Body of pancreas (tissue), 4 donors: ENCODE data around the gene ZBTB37. TPM values are rescaled to one million over a fixed set of nuclear protein-coding genes. Genes with fewer than 3 reads are reported as not detected.
A peak's percentile ranks its signal among the peaks of the same experiment; 100 is the strongest.

Experiments used
- ATAC-seq: fragments of 150-250 bp; one replicate; pipeline ENCODE4 v1.9.1; 2016
- DNase-seq, 4 donors: peaks; one replicate each; pipeline ENCODE4 v3.0.0-alpha.2; 2019
- H3K27ac ChIP-seq, 4 donors: fragments of 200-600 bp; sonication (generic); 1 replicate in 3 of 4; 2 replicates in 1 of 4; pipeline versions ENCODE4 v1.5.1 to v1.6.1; 2016 to 2019; ENCODE audit warnings: mild to moderate bottlenecking in 1 of 4, mixed read lengths in 1 of 4, moderate library complexity in 1 of 4
- H3K27me3 ChIP-seq, 2 donors: fragments of 200-600 bp; sonication (generic); one replicate each; pipeline ENCODE4 v1.6.0; 2016; ENCODE audit warnings: mild to moderate bottlenecking in 1 of 2
- H3K36me3 ChIP-seq, 2 donors: fragments of 200-600 bp; sonication (generic); replicated peaks in 1 of 2; 2 replicates each; pipeline ENCODE4 v1.5.1; 2016; ENCODE audit warnings: low read depth in 2 of 2; ENCODE audit not compliant: insufficient read depth in 1 of 2
- H3K4me1 ChIP-seq: fragments of 200-600 bp; sonication (generic); one replicate; pipeline ENCODE4 v1.6.0; 2016
- H3K4me3 ChIP-seq, 2 donors: fragments of 200-600 bp; sonication (generic); 1 replicate in 1 of 2; 2 replicates in 1 of 2; pipeline ENCODE4 v1.5.1; 2016 to 2019
- H3K9me3 ChIP-seq, 3 donors: fragments of 200-600 bp; sonication (generic); 1 replicate in 2 of 3; 2 replicates in 1 of 3; pipeline ENCODE4 v1.5.1; 2016
- POLR2A ChIP-seq, 3 donors: fragments of 450-650 bp; IDR thresholded peaks; one replicate each; pipeline ENCODE4 v1.6.1; 2016; ENCODE audit warnings: antibody characterized with exemption in 3 of 3, mild to moderate bottlenecking in 2 of 3
- WGBS, 2 donors: methylation state at CpG; one replicate each; pipeline ENCODE4 v1.1.5; 2017; 5-methylcytosine and 5-hydroxymethylcytosine counted together
- intact Hi-C: fragments of 100-400 bp; cut with DNase I; formaldehyde crosslinking; loops from one replicate; pipeline ENCODE4 v1.15.1; 2023
- total RNA-seq, 2 donors: library from RNA; depleted of rRNA; stranded (reverse); fragments of >200 nt; gene quantifications; one replicate each; pipeline ENCODE4 v1.1.0, GENCODE V29; 2016
- TF ChIP-seq, protein P1 (sequence below), 7 experiments: fragments of 450-650 bp in 4 of 7; fragments of 200-600 bp in 3 of 7; sonication (generic) in 3 of 7; IDR thresholded peaks; one replicate each; pipeline ENCODE4 v1.5.1; 2016 to 2019; ENCODE audit warnings: antibody characterized with exemption in 7 of 7

ZBTB37 gene
- total RNA-seq, 2 donors from 2014 or later = 6.2 to 6.6 TPM

DNA sequence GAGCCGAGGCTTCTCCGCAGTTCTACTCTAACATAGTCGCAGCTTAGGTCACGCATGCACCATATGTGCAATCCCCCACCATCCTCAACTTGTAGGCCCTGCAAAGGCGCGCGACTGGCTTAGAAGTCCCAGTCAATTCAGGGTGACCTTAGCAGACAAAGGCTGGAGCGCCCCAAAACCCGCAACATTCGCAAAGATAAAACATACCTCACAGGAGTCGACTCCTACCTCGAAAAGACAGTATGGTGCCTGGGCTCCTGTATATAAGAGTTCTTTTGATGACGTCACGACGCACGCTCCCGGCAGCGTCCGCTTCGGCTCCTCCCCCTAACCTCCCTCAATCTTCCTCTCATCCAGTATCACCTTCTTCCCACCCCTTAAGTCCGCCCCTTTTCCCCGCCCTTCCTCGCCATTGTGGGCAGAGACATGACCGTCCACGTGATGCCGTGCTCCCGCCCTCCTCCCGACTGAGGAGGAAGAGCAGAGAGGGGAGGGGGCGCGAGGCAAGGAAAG is 371 bp upstream of the ZBTB37 start, which contains the start of gene GAS5:
Gene GAS5 (minus strand): TSS at position 237 of the 513 bp plus-strand sequence.
- H3K9me3 ChIP-seq = no peaks in the 10 kb centered on the region
- ATAC-seq = peak; percentile 90
- peaks cover 0 to 11% of the 10 kb centered on the region in 2 donors for H3K36me3 ChIP-seq
- H3K4me1 ChIP-seq = peaks cover 61% of the 10 kb centered on the region
- TF ChIP-seq, protein P1, sequence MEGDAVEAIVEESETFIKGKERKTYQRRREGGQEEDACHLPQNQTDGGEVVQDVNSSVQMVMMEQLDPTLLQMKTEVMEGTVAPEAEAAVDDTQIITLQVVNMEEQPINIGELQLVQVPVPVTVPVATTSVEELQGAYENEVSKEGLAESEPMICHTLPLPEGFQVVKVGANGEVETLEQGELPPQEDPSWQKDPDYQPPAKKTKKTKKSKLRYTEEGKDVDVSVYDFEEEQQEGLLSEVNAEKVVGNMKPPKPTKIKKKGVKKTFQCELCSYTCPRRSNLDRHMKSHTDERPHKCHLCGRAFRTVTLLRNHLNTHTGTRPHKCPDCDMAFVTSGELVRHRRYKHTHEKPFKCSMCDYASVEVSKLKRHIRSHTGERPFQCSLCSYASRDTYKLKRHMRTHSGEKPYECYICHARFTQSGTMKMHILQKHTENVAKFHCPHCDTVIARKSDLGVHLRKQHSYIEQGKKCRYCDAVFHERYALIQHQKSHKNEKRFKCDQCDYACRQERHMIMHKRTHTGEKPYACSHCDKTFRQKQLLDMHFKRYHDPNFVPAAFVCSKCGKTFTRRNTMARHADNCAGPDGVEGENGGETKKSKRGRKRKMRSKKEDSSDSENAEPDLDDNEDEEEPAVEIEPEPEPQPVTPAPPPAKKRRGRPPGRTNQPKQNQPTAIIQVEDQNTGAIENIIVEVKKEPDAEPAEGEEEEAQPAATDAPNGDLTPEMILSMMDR (IDR thresholded peaks at IDR 0.05) = peak in 2 of 7 experiments; percentile 5 to 15
- TF ChIP-seq POLR2A (IDR thresholded peaks at IDR 0.05) = peak; percentile 95 to 100 (median 100)
- no peaks in the 10 kb centered on the region for H3K27me3 ChIP-seq
- H3K4me3 ChIP-seq = peak within 1 kb of the TSS; percentile 77 to 88
- peak; percentile 99 to 100 (median 100) for DNase-seq
- H3K27ac ChIP-seq = peak within 1 kb of the TSS; percentile 91 to 98 (median 97)
- WGBS, 2 donors = 0 to 1% methylated on average over 23 to 30 of the region's 30 CpGs
- intact Hi-C loops = loop anchor here (10.0 kb wide), 1 partner anchor 87 kb away; no protein-coding TSS in a partner anchor

GRCh38 chr1:173869021-173869359 is 810 bp downstream of the ZBTB37 start:
- ATAC-seq = no peak
- peaks cover 0 to 6% of the 10 kb centered on the region in 2 donors for H3K36me3 ChIP-seq
- DNase-seq = no peak
- no peak for TF ChIP-seq POLR2A (IDR thresholded peaks at IDR 0.05)
- TF ChIP-seq, protein P1 (IDR thresholded peaks at IDR 0.05) = no peak
- peak overlapping the region; percentile 53 to 77 for H3K4me3 ChIP-seq
- H3K27me3 ChIP-seq = no peaks in the 10 kb centered on the region
- H3K4me1 ChIP-seq = peaks cover 55% of the 10 kb centered on the region
- no peaks in the 10 kb centered on the region for H3K9me3 ChIP-seq
- 0 to 1% methylated on average over 5 of the region's 5 CpGs for WGBS, 2 donors
- intact Hi-C loops = loop anchor here (10.0 kb wide), 1 partner anchor 86 kb away; no protein-coding TSS in a partner anchor
- H3K27ac ChIP-seq = peak overlapping the region; percentile 91 to 98 (median 97)

GRCh38 chr1:173870252-173871075 is 2.3 kb downstream of the ZBTB37 start:
- Histone ChIP-seq H3K4me1 (peaks cover 43% of the 10 kb centered on the region), H3K4me3 (no peak overlapping the region), H3K36me3 (no peaks in the 10 kb centered on the region), H3K27me3 (no peaks in the 10 kb centered on the region), H3K9me3 (no peaks in the 10 kb centered on the region), H3K27ac (peak overlapping the region in 3 of 4 donors; percentile 96 to 98 (median 98))
- intact Hi-C loops = no loop called here
- DNase-seq (peak; percentile 45 to 74 (median 58)), ATAC-seq (no peak)
- 64% methylated on average over 15 of the region's 15 CpGs for WGBS, 2 donors
- TF ChIP-seq, protein P1 (IDR thresholded peaks at IDR 0.05) = no peak
- peak in 1 of 3 donors; percentile 35 for TF ChIP-seq POLR2A (IDR thresholded peaks at IDR 0.05)

DNA sequence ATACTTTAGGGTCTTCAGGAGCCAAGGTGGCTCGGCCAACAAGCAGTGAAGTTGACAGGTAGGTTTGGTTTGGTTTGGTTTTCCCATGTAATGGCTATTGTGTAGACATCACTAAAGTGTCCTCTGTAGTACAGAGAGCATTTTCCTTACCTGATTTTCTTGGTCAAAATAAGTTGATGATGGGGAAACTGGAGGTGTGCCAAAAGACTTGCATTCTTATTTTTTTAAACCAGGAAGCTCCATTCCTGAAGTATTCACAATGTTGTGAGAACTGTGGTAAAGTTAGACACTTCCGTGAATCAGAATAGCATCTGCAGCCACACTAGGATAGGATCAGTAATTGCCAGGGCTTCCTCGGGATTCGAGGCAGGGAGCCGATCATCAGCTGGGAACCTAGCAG is 2.9 kb downstream of the ZBTB37 start:
- WGBS, 2 donors = 82 to 91% methylated on average over 5 of the region's 5 CpGs
- TF ChIP-seq POLR2A (IDR thresholded peaks at IDR 0.05) = no peak
- TF ChIP-seq, protein P1 (IDR thresholded peaks at IDR 0.05) = no peak
- DNase-seq = no peak
- H3K9me3 ChIP-seq = no peaks in the 10 kb centered on the region
- H3K36me3 ChIP-seq = no peaks in the 10 kb centered on the region
- no peak for ATAC-seq
- peaks cover 37% of the 10 kb centered on the region for H3K4me1 ChIP-seq
- intact Hi-C loops = no loop called here
- H3K27ac ChIP-seq = peak overlapping the region in 2 of 4 donors; percentile 96 to 98
- H3K4me3 ChIP-seq = no peak overlapping the region
- H3K27me3 ChIP-seq = no peaks in the 10 kb centered on the region
